Endometrial microvascular endothelial cells (primary cell): ENCODE results near the gene MIF4GD. TPM values are rescaled to one million over a fixed set of nuclear protein-coding genes. Genes with fewer than 3 reads are reported as not detected.
"Not testable (repeated sequence)": the region's sequence is repeated elsewhere in the genome, so short reads cannot be mapped to it uniquely, and the experiment has no call there.

ENCODE experiments used
- in situ Hi-C: cut with HindIII; loops from 2 replicates; pipeline ENCODE4 v1.10.0; 2017; ENCODE audit warnings: low sequenced_read_pairs, low pct_unique_long_range_greater_than_20kb; ENCODE audit errors: inconsistent ontology term
- total RNA-seq: library from RNA; depleted of rRNA; stranded (reverse); fragments of >200 nt; gene quantifications from one replicate; pipeline ENCODE4 v1.2.3, GENCODE V29; 2015; ENCODE audit errors: inconsistent ontology term

The MIF4GD gene
- 22.9 TPM for total RNA-seq

DNA sequence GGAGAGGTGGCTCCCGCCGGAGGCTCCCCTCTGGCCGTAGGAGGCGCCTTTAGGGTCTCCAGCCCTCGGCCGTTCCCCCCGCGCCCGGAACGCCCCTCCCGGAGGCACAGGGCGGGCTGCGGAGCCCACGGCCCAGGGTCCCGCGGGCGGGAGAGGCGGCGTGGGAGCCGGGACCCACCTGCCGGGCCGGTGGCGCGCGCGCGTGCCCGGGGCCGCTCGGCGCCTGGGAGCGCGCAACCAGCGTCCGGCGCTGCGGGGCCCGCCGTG lies at the start of gene MIF4GD:
TSS of gene MIF4GD (minus strand) at position 266 of the 267 bp plus-strand sequence. CDS start 1,036 bp downstream, outside the sequence.
- in situ Hi-C loops, result no loop called here

GRCh38 chr17:75319904-75320691 lies 49.1 kb upstream of the MIF4GD start:
- in situ Hi-C loops, result no loop called here

GRCh38 chr17:75318615-75319222 lies 47.7 kb upstream of the MIF4GD start:
- in situ Hi-C loops, result no loop called here

DNA sequence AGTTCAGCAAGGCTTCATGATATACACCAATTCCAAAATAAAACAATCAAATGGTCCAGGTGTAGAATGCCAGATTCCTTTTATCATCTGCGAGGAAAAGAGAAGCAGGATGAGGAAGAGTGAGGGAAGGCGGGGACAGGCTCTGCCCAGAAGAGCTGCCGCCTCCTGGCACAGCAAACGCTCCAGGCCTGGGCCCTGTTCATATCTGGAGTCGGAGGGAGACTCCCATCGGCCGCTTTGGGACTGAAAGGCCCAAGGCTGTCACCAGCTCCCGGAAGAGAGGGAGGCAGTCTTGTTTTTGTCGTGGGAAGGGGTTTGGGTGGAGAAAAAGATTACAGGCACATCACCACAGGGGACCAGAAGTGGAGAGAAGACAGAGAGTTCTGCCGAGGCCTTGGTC lies 47.2 kb upstream of the MIF4GD start:
- in situ Hi-C loops, result no loop called here

DNA sequence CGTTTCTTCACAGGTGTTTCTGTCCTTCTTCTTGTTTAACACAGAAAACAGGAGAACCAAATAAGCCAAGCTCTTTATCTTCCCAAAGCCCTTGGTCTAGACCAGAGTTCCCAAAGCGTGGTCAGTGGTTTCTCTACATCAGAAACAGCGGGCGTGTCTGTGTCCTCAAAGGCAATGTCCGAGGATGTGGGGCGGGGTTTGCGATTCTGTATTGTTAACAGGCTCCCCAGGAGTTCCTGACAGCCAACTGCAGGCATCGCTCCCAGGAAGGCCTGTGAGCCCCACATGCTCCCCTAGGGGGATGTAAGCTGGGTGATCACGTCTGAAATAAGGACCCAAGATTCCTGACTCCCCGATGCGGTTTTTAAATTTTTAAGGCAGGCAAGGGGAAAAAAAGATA lies 46.6 kb upstream of the MIF4GD start:
- in situ Hi-C loops, result no loop called here

DNA sequence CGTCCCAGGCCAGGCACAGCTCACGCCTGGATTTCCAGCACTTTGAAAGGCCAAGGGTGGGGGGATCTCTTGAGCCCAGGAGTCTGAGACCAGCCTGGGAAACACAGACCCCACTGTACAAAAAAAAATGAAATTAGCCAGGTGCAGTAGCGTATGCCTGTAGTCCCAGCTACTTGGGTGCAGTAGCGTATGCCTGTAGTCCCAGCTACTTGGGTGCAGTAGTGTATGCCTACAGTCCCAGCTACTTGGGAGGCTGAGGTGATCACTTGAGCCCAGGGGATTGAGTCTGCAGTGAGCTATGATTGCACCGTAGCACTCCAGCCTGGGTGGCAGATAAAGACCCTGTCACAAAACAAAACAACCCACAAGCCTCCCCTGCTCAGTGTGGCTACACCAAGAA lies 45.2 kb upstream of the MIF4GD start:
- in situ Hi-C loops, result no loop called here

DNA sequence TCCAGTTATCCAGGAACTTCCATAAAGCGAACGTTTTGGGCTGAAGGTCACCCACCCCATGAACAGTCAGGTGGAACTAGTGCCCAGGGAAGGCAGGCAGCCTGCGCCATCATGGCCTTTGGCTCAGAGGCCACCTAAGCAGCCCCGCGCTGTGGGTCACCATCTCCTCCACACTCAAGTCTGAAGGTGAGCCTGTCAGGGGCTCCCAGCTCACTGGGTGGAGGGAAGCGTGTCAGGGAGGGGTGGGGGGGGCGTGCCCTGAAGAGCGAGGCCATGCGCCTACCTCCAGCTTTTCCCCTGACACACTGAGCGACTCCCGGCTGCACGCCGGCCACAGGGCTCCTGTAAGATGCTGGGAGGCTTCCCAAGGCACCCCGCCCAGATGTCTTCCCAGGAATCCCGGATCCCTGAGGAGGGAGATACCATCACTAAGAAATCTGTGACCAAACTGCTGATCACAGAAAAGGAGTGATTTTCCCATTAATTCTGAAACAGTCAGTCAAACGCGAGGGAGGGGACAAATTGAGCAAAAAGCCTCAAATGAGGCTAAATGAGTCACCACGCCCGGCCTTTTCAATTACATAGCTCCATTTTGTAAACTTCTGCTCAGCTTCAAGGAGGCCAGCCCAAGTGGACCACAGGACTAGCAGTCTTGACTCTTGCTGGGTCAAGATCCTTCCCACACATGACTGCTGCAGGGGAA lies 44.7 kb upstream of the MIF4GD start:
- in situ Hi-C loops, result no loop called here

DNA sequence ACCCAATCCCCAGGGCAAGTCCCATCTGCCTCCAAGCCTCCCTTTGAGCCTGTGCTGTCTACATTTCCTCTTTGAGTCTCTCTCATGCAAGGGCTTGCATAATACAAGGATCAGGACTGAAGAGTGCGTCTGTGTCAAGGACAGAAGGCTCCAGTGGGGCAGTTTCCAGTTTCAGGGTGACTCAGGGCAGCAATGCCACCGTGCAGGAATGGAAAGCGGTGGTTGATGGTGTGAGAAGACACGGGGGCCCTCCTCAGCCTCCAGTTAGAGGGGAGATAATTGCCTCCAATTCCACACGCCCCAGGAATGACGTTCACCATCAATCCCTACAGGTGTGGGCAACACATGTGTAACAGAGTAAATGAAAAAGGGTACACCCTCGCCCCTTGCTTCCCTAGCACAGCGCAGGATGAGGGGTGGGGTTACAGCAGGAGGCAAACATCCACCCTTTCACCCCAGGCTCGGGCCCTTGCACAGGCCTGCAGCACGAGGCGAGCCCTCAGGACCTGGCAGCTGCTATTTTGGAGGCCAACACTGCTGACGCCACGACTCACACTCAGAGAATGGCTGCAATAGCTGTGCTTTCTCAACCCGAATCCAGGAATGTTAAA lies 43.0 kb upstream of the MIF4GD start:
- in situ Hi-C loops, result no loop called here

DNA sequence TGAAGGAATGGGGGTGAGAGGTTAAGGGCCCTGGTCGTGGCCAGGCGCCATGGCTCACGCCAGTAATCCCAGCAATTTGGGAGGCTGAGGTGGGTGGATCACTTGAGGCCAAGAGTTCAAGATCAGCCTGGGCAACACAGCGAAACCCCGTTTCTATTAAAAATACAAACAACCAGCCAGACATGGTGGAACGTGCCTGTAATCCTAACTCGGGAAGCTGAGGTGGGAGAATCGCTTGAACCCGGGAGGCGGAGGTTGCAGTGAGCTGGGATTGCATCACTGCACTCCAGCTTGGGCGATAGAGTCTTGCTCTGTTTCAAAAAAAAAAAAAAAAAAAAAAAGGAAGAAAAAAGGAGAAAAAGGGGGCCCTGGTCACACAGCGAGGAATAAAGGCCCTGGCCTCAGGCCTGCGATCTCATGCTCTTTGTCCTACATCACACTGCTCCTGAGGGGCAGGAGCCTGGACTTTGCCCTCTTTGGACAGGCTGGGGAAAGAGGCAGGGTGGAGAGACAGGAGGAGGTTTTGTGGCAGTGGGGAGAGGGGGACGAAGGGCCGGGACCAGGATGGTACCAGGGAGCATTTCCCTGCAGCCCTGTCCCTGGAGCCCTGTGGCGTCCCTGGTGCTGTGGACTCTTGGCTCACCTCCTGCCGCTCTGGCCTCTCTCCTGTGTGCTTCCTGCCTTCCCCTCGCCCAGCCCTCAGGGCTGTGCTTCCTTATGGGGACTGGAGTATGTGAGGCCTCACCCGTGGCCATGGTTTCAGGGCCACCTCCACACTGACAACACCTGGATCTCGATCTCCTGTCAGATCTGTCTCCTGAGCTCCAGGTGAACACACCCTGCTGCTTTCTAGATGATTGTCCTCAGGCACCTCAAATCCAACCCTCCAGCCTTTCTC lies 38.0 kb upstream of the MIF4GD start:
- in situ Hi-C loops, result no loop called here

DNA sequence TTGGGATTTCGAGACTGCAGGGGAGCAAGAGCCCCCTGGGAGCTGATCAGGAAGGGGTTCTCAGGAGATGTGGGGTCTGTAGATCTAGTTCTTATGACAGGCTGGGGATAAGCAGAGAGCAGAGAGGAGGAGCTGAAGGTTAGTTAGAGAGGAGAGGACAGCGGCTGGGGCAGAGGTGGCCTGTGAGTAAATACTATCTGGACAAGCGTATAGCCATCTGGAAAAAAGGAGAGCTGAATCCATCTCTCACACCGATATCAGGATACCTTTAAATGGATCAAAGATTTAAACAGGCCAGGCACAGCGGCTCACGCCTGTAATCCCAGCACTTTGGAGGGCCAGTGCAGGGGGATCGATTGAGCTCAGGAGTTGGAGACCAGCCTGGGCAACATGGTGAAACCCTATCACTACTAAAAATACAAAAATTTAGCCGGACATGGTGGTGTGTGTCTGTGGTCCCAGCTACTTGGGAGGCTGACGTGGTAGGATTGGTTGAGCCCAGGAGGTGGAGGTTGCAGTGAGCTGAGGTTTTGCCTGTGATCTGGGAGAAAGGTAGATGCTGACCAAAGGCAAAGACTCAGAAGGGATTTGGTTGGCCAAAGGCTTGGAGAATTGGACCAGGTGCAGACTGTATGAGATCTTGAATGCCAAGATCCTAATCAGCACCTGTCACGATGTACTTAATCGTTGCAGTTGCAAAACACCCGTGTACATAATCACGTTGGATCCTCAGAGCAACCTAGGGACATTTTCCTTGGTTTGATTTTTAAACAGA lies 37.1 kb upstream of the MIF4GD start:
- in situ Hi-C loops, result no loop called here

GRCh38 chr17:75301502-75302206 lies 30.6 kb upstream of the MIF4GD start:
- in situ Hi-C loops, result no loop called here

DNA sequence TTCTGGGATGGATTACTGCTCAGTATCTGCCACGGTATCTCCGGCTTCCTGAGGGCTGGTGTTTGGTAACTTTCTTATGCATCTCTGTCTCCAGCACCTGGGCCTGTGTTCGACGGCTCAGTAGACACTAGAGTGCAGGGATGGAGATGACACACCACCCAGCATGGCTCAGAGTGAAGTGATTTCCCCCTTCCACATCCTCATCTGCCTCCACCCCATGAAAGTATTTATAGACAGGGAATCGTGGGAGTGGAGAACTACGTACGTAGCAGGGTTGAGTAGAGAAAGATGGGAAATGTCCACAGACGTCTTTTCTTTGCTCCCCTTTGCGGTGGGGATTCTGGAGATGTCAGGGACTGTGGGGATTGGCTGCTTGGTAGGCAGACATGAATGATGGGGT lies 30.0 kb upstream of the MIF4GD start:
- in situ Hi-C loops, result no loop called here

GRCh38 chr17:75300280-75300679 lies 29.2 kb upstream of the MIF4GD start:
- in situ Hi-C loops, result no loop called here

- in situ Hi-C loops, result no loop called here
Measured at GRCh38 chr17:75295201-75296158, 24.4 kb upstream of the MIF4GD start.

GRCh38 chr17:75292810-75293448 lies 21.9 kb upstream of the MIF4GD start:
- in situ Hi-C loops, result not testable (repeated sequence)

DNA sequence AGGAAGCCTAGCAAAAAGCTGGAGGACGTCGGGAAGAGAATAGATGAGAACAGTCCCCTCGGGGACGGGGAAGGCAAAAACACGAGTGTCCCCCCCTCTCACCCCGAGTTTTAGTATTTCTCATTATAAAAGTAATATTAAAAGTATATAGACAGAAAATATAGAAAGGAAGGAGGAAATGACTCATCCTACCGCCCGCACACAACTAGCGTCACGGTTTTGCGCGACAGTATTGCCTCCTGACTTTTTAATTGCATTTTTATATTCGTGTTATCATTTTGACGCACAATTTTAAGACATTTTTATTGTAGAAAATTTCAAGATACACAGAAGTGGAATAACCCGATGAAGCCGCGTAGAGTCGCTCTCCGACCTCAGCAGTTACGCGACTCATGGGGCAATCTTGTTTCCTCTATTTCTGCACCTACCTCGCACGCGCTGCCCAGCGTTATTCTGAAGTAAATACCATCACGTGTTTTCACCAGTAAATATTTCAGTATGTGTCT lies 18.9 kb upstream of the MIF4GD start:
- in situ Hi-C loops, result no loop called here
